ENCODE measurements around the gene HLA-G. TPM values are rescaled to one million over a fixed set of nuclear protein-coding genes. Genes with fewer than 3 reads are reported as not detected.

Gene HLA-G
- total RNA-seq, 1 donor from 2014 or later: 0.38 TPM

DNA sequence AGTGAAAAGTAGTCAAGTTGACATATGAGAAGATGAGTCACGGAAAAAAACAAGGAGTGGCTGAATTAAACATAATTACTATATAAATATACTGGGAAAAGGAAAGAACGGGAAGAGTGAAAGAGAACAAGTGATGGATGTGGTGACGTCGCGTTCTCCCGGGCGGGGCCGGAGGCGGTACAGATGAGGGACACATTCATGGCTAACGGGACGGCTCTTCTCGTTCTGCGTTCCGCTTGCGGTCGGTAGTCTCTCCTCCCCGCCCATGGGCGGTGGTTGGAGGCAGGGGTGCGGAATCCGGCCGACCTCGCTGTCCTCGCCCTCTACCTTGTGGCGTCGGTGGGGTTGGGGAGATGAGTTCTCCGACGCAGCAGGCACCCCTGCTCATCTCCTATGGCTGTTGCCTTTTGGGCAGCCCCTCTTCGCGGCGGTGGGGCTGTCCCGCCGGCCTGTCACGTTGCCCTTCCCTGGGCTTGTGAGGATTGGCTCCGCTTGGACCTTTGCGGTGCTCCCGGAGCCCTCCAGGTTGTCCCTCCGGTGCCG, 22.5 kb downstream of the HLA-G start:
- peaks cover 75% of the 10 kb centered on the region for H3K27me3 Mint-ChIP-seq
- no peaks in the 10 kb centered on the region for H3K36me3 Mint-ChIP-seq (ENCODE audit: insufficient read depth)
- DNase-seq (ENCODE audit: low spot score, unreplicated experiment): no peak
- no peak overlapping the region for H3K4me3 Mint-ChIP-seq (ENCODE audit: low read depth)
- TF ChIP-seq, protein P1, sequence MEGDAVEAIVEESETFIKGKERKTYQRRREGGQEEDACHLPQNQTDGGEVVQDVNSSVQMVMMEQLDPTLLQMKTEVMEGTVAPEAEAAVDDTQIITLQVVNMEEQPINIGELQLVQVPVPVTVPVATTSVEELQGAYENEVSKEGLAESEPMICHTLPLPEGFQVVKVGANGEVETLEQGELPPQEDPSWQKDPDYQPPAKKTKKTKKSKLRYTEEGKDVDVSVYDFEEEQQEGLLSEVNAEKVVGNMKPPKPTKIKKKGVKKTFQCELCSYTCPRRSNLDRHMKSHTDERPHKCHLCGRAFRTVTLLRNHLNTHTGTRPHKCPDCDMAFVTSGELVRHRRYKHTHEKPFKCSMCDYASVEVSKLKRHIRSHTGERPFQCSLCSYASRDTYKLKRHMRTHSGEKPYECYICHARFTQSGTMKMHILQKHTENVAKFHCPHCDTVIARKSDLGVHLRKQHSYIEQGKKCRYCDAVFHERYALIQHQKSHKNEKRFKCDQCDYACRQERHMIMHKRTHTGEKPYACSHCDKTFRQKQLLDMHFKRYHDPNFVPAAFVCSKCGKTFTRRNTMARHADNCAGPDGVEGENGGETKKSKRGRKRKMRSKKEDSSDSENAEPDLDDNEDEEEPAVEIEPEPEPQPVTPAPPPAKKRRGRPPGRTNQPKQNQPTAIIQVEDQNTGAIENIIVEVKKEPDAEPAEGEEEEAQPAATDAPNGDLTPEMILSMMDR (IDR thresholded peaks at IDR 0.05; ENCODE audit: unreplicated experiment): no peak
- no peaks in the 10 kb centered on the region for H3K9me3 Mint-ChIP-seq (ENCODE audit: low read depth)
- H3K27ac Mint-ChIP-seq: no peak overlapping the region
- no peaks in the 10 kb centered on the region for H3K4me1 Mint-ChIP-seq (ENCODE audit: low read depth)

GRCh38 chr6:29851190-29851589, 23.6 kb downstream of the HLA-G start:
- Mint-ChIP-seq H3K36me3 (ENCODE audit: insufficient read depth) (no peaks in the 10 kb centered on the region), H3K4me3 (ENCODE audit: low read depth) (no peak overlapping the region), H3K27me3 (peaks cover 74% of the 10 kb centered on the region), H3K9me3 (ENCODE audit: low read depth) (no peaks in the 10 kb centered on the region), H3K27ac (no peak overlapping the region), H3K4me1 (ENCODE audit: low read depth) (no peaks in the 10 kb centered on the region)
- TF ChIP-seq, protein P1 (IDR thresholded peaks at IDR 0.05; ENCODE audit: unreplicated experiment): no peak
- no peak for DNase-seq (ENCODE audit: low spot score, unreplicated experiment)

- TF ChIP-seq, protein P1 (IDR thresholded peaks at IDR 0.05; ENCODE audit: unreplicated experiment): no peak
- H3K27ac Mint-ChIP-seq: no peak overlapping the region
- H3K4me3 Mint-ChIP-seq (ENCODE audit: low read depth): no peak overlapping the region
- no peaks in the 10 kb centered on the region for H3K36me3 Mint-ChIP-seq (ENCODE audit: insufficient read depth)
- peaks cover 77% of the 10 kb centered on the region for H3K27me3 Mint-ChIP-seq
- no peaks in the 10 kb centered on the region for H3K9me3 Mint-ChIP-seq (ENCODE audit: low read depth)
- no peak for DNase-seq (ENCODE audit: low spot score, unreplicated experiment)
- H3K4me1 Mint-ChIP-seq (ENCODE audit: low read depth): no peaks in the 10 kb centered on the region
These were observed 25.6 kb downstream of the HLA-G start for GRCh38 chr6:29853245-29853644.

DNA sequence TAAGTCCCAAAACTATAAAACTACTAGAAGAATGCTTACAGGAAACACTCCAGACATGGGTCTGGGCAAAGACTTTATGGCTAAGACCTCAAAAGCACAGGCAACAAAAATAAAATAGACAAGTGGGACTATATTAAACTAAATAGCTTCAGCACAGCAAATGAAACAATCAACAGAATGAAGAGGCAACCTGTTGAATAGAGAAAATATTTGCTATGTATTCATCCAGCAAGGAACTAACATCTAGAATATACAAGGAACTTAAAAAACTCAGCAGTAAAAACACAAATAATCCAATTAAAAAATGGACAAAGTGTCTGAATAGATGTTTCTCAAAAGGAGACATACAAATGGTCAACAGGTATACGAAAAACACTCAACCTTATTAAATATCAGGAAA, 30.4 kb downstream of the HLA-G start:
- peaks cover 69% of the 10 kb centered on the region for H3K27me3 Mint-ChIP-seq
- H3K4me1 Mint-ChIP-seq (ENCODE audit: low read depth): no peaks in the 10 kb centered on the region
- H3K4me3 Mint-ChIP-seq (ENCODE audit: low read depth): no peak overlapping the region
- no peak overlapping the region for H3K27ac Mint-ChIP-seq
- no peaks in the 10 kb centered on the region for H3K36me3 Mint-ChIP-seq (ENCODE audit: insufficient read depth)
- no peak for DNase-seq (ENCODE audit: low spot score, unreplicated experiment)
- TF ChIP-seq, protein P1 (IDR thresholded peaks at IDR 0.05; ENCODE audit: unreplicated experiment): no peak
- no peaks in the 10 kb centered on the region for H3K9me3 Mint-ChIP-seq (ENCODE audit: low read depth)

DNA sequence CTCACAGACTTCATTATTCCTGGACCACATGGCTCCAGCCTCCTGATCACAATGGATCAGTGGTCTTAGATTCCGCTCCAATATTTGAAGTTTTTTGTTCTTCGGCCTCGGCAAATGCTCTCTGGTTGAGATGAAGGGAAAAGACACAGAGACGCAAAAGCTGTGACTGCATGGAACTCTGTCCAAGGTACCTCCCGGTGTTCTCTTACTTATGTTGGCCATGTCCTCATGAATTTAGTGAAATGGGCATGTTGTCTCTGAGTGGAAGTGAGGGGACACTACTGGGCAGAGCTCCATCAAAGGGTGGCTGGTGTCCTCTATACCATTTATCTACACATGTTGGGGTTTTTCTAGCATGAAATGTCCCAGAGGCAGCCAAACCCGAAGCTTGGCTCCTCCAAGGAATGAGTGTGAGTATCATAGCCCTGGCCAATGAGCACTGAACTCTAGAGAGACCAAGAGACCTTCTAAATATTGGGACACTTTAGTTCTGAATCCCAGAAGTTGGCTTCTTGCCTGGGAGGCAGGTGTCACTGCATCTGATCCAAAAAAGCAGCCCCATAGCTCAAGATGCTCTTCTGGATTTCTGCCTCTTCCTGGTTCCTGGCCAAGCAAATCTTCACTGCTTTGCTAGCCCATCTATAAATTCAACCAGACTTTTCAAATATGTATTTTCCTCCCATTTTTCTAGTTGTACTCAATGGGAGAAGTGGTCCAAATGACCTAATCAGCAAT, 34.1 kb downstream of the HLA-G start:
- Mint-ChIP-seq H3K36me3 (ENCODE audit: insufficient read depth) (no peaks in the 10 kb centered on the region), H3K9me3 (ENCODE audit: low read depth) (no peaks in the 10 kb centered on the region), H3K4me1 (ENCODE audit: low read depth) (no peaks in the 10 kb centered on the region), H3K27ac (no peak overlapping the region), H3K4me3 (ENCODE audit: low read depth) (no peak overlapping the region), H3K27me3 (peaks cover 69% of the 10 kb centered on the region)
- no peak for DNase-seq (ENCODE audit: low spot score, unreplicated experiment)
- TF ChIP-seq, protein P1 (IDR thresholded peaks at IDR 0.05; ENCODE audit: unreplicated experiment): no peak
